MV-4-11 (cell line): Measurements from ENCODE around the gene TAS1R3.
A peak's percentile ranks its signal among the peaks of the same experiment; 100 is the strongest.

Experiments used
- DNase-seq: peaks from one replicate; lab custom pipeline; 2025; lab: John Stamatoyannopoulos, UW

TAS1R3 gene

DNA sequence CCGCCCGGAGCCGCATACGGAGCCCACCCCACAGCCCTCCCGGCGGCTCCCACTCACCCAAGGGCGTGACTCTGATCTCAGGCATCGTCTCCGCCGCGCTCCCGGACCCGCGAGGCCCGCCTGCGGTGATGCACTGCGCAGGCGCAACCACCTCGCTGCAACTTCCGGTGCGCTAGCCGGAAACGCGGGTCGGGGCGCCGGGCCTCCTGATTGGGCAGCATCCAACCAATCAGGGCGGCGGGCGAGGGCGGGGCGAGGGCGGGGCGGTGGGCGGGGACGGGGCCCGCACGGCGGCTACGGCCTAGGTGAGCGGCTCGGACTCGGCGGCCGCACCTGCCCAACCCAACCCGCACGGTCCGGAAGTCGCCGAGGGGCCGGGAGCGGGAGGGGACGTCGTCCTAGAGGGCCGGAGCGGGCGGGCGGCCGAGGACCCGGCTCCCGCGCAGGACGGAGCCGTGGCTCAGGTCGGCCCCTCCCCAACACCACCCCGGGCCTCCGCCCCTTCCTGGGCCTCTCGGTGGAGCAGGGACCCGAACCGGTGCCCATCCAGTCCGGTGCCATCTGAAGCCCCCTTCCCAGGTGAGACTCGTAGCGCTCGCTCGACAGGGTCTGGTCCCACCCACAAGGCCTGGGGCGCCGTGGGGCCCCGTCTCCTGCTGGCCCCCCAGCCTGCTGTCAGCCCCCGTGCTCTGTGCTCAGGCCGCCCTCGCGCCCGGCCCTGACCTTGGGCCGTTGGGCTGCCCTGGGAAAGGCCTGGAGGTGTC is 6.4 kb upstream of the TAS1R3 start, which contains the start of the genes CPTP and INTS11:
Gene CPTP (plus strand): TSS at position 279 of the 764 bp plus-strand sequence. CDS start 2,109 bp downstream, outside the sequence.
Gene INTS11 (minus strand): TSS at position 137 of the 764 bp plus-strand sequence. CDS start 52 bp downstream, at position 85.
- peak; percentile 82 for DNase-seq

DNA sequence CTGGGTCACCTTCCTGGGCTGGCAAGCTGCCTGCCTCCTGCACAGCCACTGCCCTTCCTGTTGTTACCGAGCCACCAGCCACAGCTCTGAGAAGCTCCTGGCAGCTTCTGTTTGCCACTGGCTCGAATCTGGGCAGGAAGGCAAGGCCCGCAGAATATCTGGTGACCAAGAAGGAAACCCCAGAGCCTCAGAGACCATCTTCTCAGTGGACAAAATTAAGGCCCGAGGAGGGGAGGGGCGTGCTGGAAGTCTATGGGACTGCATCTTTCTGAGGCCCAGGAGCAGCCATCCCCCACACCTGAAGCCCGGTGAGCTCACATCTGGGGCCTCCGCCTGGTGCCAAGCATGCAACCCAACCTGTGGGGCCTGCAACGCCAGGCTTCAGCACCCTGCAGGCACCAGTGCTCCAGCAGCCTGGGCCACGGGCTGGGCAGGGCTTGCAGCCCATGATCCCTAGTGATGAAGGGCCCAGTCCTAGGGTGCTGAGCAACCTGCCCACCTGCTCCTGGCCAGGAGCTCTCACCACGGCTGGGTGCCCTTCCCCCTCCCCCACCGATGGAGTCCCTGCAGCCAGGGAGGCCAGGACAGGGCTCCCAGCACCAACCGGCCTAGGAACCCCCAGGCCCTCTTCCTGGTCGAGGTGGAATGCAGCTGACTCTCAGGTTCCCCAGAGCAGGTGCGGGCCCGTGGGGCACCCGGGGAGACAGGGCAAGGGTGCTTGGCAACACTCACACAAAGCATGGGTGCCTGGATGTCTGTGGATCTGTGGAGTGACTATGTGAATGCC is 5.6 kb upstream of the TAS1R3 start:
- no peak for DNase-seq

DNA sequence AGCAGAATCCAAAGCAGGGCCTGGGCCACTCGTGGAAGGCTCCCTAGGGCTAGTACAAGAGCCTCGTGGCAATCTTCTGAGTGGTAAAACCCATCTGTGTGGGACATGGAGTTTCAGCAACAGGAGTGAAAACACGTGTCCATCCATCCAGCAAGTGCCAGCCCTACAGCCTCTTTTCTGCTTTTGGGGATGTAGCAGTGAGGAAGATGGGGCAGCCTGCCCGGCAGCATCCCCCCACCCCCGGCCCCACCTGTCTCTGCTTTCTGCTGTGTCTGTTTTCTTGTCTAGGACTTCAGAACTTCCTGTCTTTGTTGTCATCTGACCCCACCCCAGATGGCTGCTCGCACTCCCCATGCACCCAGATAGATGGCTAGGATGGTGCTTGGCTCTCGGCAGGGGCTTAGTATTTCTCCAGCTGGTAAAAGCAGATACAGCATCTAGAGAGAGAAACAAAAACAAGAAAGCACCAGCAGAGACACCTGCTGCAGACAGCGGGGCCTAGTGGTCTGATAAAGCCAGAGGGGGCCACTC is 4.9 kb upstream of the TAS1R3 start:
- DNase-seq = no peak

DNA sequence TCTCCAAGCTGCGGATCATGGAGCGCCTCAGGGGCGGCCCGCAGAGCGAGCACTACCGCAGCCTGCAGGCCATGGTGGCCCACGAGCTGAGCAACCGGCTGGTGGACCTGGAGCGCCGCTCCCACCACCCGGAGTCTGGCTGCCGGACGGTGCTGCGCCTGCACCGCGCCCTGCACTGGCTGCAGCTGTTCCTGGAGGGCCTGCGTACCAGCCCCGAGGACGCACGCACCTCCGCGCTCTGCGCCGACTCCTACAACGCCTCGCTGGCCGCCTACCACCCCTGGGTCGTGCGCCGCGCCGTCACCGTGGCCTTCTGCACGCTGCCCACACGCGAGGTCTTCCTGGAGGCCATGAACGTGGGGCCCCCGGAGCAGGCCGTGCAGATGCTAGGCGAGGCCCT is 3.8 kb upstream of the TAS1R3 start:
- no peak for DNase-seq

GRCh38 chr1:1328254-1328653 is 2.8 kb upstream of the TAS1R3 start:
- no peak for DNase-seq

GRCh38 chr1:1329304-1330210 is 1.5 kb upstream of the TAS1R3 start:
- no peak for DNase-seq

DNA sequence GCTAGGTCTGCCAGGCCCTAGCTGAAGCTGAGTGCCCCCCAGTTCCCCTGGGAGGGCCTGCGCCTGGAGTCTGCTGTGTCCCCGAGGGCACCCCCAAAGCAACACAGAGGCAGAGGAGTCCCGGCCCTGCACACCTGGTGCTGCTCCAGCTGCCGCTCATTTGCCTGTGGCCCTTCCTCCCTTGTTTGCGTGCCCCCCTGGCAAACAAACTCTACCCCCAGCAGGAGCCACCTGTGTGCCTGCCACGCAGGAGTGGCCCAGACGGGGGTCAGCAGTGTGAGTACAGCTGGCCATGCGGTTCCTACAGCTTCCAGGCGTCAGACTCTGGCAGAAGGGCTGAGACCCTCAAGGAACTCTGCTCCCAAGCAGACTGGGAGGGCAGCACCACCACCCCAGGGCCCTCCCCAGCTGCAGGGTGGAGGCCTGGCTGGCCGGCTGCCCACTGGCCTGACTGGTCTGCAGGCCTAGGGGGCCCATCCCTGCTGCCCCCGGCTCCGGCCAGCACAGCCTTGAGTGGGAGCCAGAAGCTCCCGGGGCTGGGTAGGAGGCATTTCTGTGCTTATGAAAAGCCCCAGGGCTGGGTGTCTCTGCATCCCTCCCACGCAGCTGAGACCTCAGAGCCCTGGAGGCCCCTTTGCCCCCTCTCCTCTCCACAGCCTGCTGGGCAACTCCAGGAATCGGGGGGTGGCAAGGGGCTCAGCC is 563 bp upstream of the TAS1R3 start:
- no peak for DNase-seq

DNA sequence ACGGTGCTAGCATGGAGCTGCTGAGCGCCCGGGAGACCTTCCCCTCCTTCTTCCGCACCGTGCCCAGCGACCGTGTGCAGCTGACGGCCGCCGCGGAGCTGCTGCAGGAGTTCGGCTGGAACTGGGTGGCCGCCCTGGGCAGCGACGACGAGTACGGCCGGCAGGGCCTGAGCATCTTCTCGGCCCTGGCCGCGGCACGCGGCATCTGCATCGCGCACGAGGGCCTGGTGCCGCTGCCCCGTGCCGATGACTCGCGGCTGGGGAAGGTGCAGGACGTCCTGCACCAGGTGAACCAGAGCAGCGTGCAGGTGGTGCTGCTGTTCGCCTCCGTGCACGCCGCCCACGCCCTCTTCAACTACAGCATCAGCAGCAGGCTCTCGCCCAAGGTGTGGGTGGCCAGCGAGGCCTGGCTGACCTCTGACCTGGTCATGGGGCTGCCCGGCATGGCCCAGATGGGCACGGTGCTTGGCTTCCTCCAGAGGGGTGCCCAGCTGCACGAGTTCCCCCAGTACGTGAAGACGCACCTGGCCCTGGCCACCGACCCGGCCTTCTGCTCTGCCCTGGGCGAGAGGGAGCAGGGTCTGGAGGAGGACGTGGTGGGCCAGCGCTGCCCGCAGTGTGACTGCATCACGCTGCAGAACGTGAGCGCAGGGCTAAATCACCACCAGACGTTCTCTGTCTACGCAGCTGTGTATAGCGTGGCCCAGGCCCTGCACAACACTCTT is 1.1 kb downstream of the TAS1R3 start:
- DNase-seq = no peak

DNA sequence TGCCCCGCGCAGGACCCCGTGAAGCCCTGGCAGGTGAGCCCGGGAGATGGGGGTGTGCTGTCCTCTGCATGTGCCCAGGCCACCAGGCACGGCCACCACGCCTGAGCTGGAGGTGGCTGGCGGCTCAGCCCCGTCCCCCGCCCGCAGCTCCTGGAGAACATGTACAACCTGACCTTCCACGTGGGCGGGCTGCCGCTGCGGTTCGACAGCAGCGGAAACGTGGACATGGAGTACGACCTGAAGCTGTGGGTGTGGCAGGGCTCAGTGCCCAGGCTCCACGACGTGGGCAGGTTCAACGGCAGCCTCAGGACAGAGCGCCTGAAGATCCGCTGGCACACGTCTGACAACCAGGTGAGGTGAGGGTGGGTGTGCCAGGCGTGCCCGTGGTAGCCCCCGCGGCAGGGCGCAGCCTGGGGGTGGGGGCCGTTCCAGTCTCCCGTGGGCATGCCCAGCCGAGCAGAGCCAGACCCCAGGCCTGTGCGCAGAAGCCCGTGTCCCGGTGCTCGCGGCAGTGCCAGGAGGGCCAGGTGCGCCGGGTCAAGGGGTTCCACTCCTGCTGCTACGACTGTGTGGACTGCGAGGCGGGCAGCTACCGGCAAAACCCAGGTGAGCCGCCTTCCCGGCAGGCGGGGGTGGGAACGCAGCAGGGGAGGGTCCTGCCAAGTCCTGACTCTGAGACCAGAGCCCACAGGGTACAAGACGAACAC is 1.8 kb downstream of the TAS1R3 start:
- DNase-seq = no peak

DNA sequence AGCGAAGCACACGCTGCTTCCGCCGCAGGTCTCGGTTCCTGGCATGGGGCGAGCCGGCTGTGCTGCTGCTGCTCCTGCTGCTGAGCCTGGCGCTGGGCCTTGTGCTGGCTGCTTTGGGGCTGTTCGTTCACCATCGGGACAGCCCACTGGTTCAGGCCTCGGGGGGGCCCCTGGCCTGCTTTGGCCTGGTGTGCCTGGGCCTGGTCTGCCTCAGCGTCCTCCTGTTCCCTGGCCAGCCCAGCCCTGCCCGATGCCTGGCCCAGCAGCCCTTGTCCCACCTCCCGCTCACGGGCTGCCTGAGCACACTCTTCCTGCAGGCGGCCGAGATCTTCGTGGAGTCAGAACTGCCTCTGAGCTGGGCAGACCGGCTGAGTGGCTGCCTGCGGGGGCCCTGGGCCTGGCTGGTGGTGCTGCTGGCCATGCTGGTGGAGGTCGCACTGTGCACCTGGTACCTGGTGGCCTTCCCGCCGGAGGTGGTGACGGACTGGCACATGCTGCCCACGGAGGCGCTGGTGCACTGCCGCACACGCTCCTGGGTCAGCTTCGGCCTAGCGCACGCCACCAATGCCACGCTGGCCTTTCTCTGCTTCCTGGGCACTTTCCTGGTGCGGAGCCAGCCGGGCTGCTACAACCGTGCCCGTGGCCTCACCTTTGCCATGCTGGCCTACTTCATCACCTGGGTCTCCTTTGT is 2.6 kb downstream of the TAS1R3 start:
- DNase-seq = no peak

- DNase-seq = no peak
Observed at GRCh38 chr1:1334835-1335234, 3.8 kb downstream of the TAS1R3 start.

GRCh38 chr1:1335283-1335682 is 4.2 kb downstream of the TAS1R3 start:
- no peak for DNase-seq

DNA sequence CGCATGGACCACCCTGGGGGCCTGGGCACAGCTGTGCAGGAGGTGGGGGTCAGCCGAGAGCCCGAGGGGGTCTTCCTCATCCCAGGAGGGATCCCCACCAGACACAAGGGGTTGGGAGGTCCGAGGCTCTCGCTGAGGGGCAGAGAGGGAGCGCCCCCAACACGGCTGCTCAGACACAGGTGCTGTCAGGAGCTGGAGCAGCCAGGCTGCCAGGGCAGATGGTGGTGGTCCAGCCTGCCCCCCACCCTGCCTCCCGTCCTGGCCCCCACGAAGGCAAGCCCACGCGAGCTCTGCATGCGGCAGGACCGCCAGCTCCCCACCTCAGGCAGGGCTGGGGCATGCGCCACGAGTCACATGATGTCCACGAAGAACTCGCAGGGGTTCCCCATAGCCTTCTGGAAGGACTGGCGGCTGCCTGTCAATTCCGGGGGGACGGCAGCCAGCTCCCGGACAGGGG is 4.7 kb downstream of the TAS1R3 start:
- DNase-seq = no peak

GRCh38 chr1:1336446-1336845 is 5.4 kb downstream of the TAS1R3 start:
- DNase-seq = no peak

DNA sequence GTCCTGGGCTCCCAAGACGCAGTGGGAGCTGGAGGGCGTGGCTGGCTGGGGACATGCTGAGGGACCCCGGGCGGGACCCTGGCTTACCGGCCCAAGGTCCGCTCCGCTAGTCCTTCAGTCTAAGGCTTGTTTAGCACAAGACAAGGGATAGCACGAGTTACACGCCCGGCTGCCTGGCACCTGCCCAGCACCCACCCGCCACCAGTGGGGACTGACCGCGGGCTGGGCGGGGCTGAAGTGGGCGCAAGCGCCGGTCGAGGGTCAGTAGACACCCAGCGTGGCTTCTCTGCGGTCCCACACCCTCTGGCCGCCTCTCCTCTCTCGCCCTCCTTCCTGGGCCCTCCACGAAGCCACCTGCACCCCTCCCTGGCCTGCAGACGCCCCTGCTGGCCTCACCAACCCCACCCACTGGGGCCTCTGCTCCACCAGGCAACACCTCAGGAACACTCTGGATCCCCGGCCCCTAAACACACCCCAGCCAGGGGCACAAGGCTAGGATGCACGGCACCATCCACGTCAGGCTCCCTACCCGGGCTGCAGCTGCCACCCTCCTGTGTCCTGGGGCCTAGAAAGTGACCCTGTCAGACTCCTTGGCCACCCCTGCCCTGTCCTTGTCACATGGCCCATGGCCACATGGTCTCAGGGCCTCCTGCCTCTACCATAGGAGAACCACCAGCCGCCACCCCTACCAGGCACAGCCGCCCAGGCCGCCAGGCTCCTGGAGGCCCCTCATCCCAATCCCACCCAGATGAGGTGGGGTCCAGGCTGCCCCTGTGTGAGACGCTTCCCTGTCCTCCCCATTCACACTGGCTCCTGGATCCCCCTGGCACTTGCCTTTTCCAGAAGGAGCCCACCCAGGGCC is 6.1 kb downstream of the TAS1R3 start:
- DNase-seq = no peak

- no peak for DNase-seq
Observed at GRCh38 chr1:1337793-1338147, 6.7 kb downstream of the TAS1R3 start.

GRCh38 chr1:1338278-1338677 is 7.2 kb downstream of the TAS1R3 start:
- DNase-seq = no peak

DNA sequence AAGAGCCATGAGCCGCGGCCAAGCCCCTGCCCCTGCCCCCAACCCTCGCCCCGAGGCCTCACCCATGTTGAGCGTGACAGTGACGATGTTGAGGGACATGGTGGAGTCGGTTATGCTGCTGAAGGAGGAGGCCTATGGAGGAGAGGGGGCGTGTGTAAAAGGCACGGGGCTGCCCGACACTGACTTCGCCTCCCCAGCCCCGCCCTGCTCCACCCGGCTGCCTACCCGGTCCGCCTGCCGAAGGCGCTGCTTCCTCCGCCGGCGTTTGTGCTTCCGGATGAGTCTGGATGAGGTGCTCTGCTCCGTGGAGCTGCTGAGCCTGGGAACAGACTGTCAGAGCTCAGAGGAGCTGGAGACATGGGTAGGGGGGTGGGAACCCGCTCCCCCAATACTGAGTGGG is 9.1 kb downstream of the TAS1R3 start:
- no peak for DNase-seq
